Measurements from ENCODE around the gene ALOX5.

DNA sequence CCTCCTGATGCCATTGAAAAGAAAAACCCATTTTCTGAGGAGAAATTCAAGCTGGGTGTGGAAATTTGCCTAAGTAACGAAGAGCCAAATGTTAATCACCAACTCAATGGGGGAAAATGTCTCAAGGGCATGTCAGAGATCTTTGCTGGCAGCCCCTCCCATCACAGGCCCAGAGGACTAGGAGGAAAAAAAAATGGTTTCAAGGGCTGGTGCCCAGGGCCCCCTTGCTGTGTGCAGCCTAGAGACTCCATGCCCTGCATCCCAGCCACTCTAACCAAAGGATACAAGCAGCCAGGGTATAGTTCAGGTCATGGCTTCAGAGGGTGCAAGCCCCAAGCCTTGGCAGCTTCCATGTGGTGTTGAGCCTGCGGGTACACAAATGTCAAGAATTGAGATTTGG is 106.3 kb downstream of the ALOX5 start:
- no peak for TF ChIP-seq SPI1 (IDR thresholded peaks at IDR 0.05; ENCODE audit: borderline replicate concordance, low read depth)
- TF ChIP-seq, protein P1, sequence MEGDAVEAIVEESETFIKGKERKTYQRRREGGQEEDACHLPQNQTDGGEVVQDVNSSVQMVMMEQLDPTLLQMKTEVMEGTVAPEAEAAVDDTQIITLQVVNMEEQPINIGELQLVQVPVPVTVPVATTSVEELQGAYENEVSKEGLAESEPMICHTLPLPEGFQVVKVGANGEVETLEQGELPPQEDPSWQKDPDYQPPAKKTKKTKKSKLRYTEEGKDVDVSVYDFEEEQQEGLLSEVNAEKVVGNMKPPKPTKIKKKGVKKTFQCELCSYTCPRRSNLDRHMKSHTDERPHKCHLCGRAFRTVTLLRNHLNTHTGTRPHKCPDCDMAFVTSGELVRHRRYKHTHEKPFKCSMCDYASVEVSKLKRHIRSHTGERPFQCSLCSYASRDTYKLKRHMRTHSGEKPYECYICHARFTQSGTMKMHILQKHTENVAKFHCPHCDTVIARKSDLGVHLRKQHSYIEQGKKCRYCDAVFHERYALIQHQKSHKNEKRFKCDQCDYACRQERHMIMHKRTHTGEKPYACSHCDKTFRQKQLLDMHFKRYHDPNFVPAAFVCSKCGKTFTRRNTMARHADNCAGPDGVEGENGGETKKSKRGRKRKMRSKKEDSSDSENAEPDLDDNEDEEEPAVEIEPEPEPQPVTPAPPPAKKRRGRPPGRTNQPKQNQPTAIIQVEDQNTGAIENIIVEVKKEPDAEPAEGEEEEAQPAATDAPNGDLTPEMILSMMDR (IDR thresholded peaks at IDR 0.05; ENCODE audit: insufficient read depth, low read length): no peak
